NT2/D1 (cell line): ENCODE measurements around the gene RGCC.
"Not testable (repeated sequence)": the region's sequence is repeated elsewhere in the genome, so short reads cannot be mapped to it uniquely, and the experiment has no call there.

ENCODE experiments used
- DNase-seq: peaks from one replicate; pipeline ENCODE4 v3.0.0-alpha.2; 2011; ENCODE audit warnings: low read depth, low spot score
- H3K27me3 ChIP-seq: 2 replicates; pipeline ENCODE4 v1.6.0; 2011; ENCODE audit warnings: mild to moderate bottlenecking; ENCODE audit not compliant: insufficient read length, insufficient read depth
- H3K36me3 ChIP-seq: 2 replicates; pipeline ENCODE4 v1.6.1; 2011; ENCODE audit warnings: mild to moderate bottlenecking, low read length, mixed read lengths; ENCODE audit not compliant: insufficient read depth, insufficient read length
- H3K4me1 ChIP-seq: 2 replicates; pipeline ENCODE4 v1.5.1; 2011; ENCODE audit not compliant: insufficient read depth, insufficient read length
- H3K4me3 ChIP-seq: 2 replicates; pipeline ENCODE4 v1.5.1; 2011; ENCODE audit warnings: low read depth; ENCODE audit not compliant: insufficient read length
- H3K9ac ChIP-seq: 2 replicates; pipeline ENCODE4 v1.6.0; 2011; ENCODE audit warnings: low read depth; ENCODE audit not compliant: insufficient read length
- H3K9me3 ChIP-seq: 2 replicates; pipeline ENCODE4 v1.5.1; 2011; ENCODE audit warnings: mild to moderate bottlenecking, low read length; ENCODE audit not compliant: insufficient read depth
- SUZ12 ChIP-seq: IDR thresholded peaks from 2 replicates; pipeline ENCODE4 v1.6.1; 2011; ENCODE audit not compliant: insufficient read length, insufficient read depth; ENCODE audit errors: extremely low read depth
- YY1 ChIP-seq: IDR thresholded peaks from 2 replicates; pipeline ENCODE4 v1.6.1; 2011; ENCODE audit not compliant: insufficient read length, insufficient read depth
- ZNF274 ChIP-seq: IDR thresholded peaks from 2 replicates; pipeline ENCODE4 v1.6.1; 2011; ENCODE audit warnings: mild to moderate bottlenecking, low read depth, low read length

RGCC gene

GRCh38 chr13:41416276-41416675, 41.1 kb upstream of the RGCC start:
- no peak overlapping the region for H3K9ac ChIP-seq
- H3K36me3 ChIP-seq, result no peaks in the 10 kb centered on the region
- H3K27me3 ChIP-seq, result no peaks in the 10 kb centered on the region
- no peak for DNase-seq
- H3K4me3 ChIP-seq, result no peak overlapping the region
- H3K9me3 ChIP-seq, result peaks cover 6% of the 10 kb centered on the region; the same call in 1 of the 2 replicates
- H3K4me1 ChIP-seq, result no peaks in the 10 kb centered on the region
- TF ChIP-seq SUZ12 (no peak), ZNF274 (no peak), YY1 (no peak)

GRCh38 chr13:41418027-41418426, 39.3 kb upstream of the RGCC start:
- H3K36me3 ChIP-seq, result no peaks in the 10 kb centered on the region
- TF ChIP-seq SUZ12 (no peak), ZNF274 (no peak), YY1 (no peak)
- H3K4me3 ChIP-seq, result no peak overlapping the region
- H3K9me3 ChIP-seq, result peaks cover 6% of the 10 kb centered on the region; the same call in 1 of the 2 replicates
- no peak for DNase-seq
- no peak overlapping the region for H3K9ac ChIP-seq
- H3K4me1 ChIP-seq, result no peaks in the 10 kb centered on the region
- H3K27me3 ChIP-seq, result no peaks in the 10 kb centered on the region

GRCh38 chr13:41418731-41419130, 38.6 kb upstream of the RGCC start:
- no peaks in the 10 kb centered on the region for H3K4me1 ChIP-seq
- H3K9ac ChIP-seq, result no peak overlapping the region
- no peak for DNase-seq
- TF ChIP-seq ZNF274 (no peak), SUZ12 (no peak), YY1 (no peak)
- no peaks in the 10 kb centered on the region for H3K36me3 ChIP-seq
- H3K9me3 ChIP-seq, result peaks cover 6% of the 10 kb centered on the region; the same call in 1 of the 2 replicates
- no peaks in the 10 kb centered on the region for H3K27me3 ChIP-seq
- H3K4me3 ChIP-seq, result no peak overlapping the region

GRCh38 chr13:41419206-41419605, 38.1 kb upstream of the RGCC start:
- H3K9me3 ChIP-seq, result peaks cover 6% of the 10 kb centered on the region; the same call in 1 of the 2 replicates
- H3K4me1 ChIP-seq, result no peaks in the 10 kb centered on the region
- no peak overlapping the region for H3K4me3 ChIP-seq
- no peak for TF ChIP-seq SUZ12
- H3K36me3 ChIP-seq, result no peaks in the 10 kb centered on the region
- H3K9ac ChIP-seq, result no peak overlapping the region
- DNase-seq, result no peak
- no peaks in the 10 kb centered on the region for H3K27me3 ChIP-seq

GRCh38 chr13:41420146-41420545, 37.2 kb upstream of the RGCC start:
- Histone ChIP-seq H3K4me3 (no peak overlapping the region), H3K4me1 (no peaks in the 10 kb centered on the region), H3K36me3 (no peaks in the 10 kb centered on the region), H3K9ac (no peak overlapping the region), H3K9me3 (peaks cover 6% of the 10 kb centered on the region; the same call in 1 of the 2 replicates), H3K27me3 (no peaks in the 10 kb centered on the region)
- no peak for TF ChIP-seq ZNF274
- no peak for TF ChIP-seq YY1
- no peak for TF ChIP-seq SUZ12
- DNase-seq, result no peak

- H3K36me3 ChIP-seq, H3K4me3 ChIP-seq, DNase-seq, H3K27me3 ChIP-seq, H3K9me3 ChIP-seq, H3K9ac ChIP-seq, H3K4me1 ChIP-seq: not testable (repeated sequence)
These were observed 36.0 kb upstream of the RGCC start for GRCh38 chr13:41421330-41421729.

- H3K36me3 ChIP-seq, H3K4me1 ChIP-seq, DNase-seq, H3K9me3 ChIP-seq, H3K9ac ChIP-seq, H3K4me3 ChIP-seq, H3K27me3 ChIP-seq: not testable (repeated sequence)
These were observed 35.4 kb upstream of the RGCC start for GRCh38 chr13:41421983-41422382.

GRCh38 chr13:41423259-41423658, 34.1 kb upstream of the RGCC start:
- H3K27me3 ChIP-seq, DNase-seq, H3K9me3 ChIP-seq, H3K4me1 ChIP-seq, H3K9ac ChIP-seq, H3K36me3 ChIP-seq, H3K4me3 ChIP-seq: not testable (repeated sequence)

GRCh38 chr13:41424675-41425074, 32.7 kb upstream of the RGCC start:
- not testable (repeated sequence) for H3K27me3 ChIP-seq, DNase-seq, H3K4me3 ChIP-seq, H3K36me3 ChIP-seq, H3K9me3 ChIP-seq, H3K4me1 ChIP-seq, H3K9ac ChIP-seq
